HTR-8/SVneo (cell line): ENCODE data around the gene CAPN12.
"Not testable (repeated sequence)": the region's sequence is repeated elsewhere in the genome, so short reads cannot be mapped to it uniquely, and the experiment has no call there.

Source experiments
- DNase-seq: peaks from one replicate; pipeline ENCODE4 v3.0.0; 2011; ENCODE audit warnings: low spot score, mixed read lengths; ENCODE audit not compliant: insufficient read length
- FAIRE-seq: peaks from 2 replicates; lab custom pipeline; 2011; peaks lifted over from hg19 to GRCh38; lab: Jason Lieb, UNC

Gene CAPN12

GRCh38 chr19:38771569-38771968 lies 27.3 kb upstream of the CAPN12 start:
- FAIRE-seq, DNase-seq: not testable (repeated sequence)

- not testable (repeated sequence) for DNase-seq, FAIRE-seq
Measured at GRCh38 chr19:38770949-38771275, 26.6 kb upstream of the CAPN12 start.

GRCh38 chr19:38770228-38770948 lies 26.1 kb upstream of the CAPN12 start:
- not testable (repeated sequence) for FAIRE-seq, DNase-seq

GRCh38 chr19:38769635-38770211 lies 25.4 kb upstream of the CAPN12 start:
- DNase-seq = no peak
- no peak for FAIRE-seq

GRCh38 chr19:38766276-38767047 lies 22.2 kb upstream of the CAPN12 start:
- DNase-seq = no peak
- FAIRE-seq = no peak

- no peak for FAIRE-seq
- no peak for DNase-seq
Measured at GRCh38 chr19:38765214-38765613, 20.9 kb upstream of the CAPN12 start.

- DNase-seq (no peak), FAIRE-seq (no peak)
Measured at GRCh38 chr19:38763795-38764220, 19.5 kb upstream of the CAPN12 start.

GRCh38 chr19:38761884-38762389 lies 17.7 kb upstream of the CAPN12 start:
- DNase-seq, FAIRE-seq: not testable (repeated sequence)

- not testable (repeated sequence) for FAIRE-seq, DNase-seq
Measured at GRCh38 chr19:38760805-38761517, 16.7 kb upstream of the CAPN12 start.

- DNase-seq (no peak), FAIRE-seq (no peak)
Measured at GRCh38 chr19:38759590-38760003, 15.3 kb upstream of the CAPN12 start.

- FAIRE-seq = not testable (repeated sequence)
Measured at GRCh38 chr19:38754196-38754595, 9.9 kb upstream of the CAPN12 start.

GRCh38 chr19:38753783-38754182 lies 9.5 kb upstream of the CAPN12 start:
- not testable (repeated sequence) for DNase-seq, FAIRE-seq

More at GRCh38 chr19:38754196-38754595, 9.9 kb upstream of the CAPN12 start:
- DNase-seq = not testable (repeated sequence)

GRCh38 chr19:38745316-38745715 lies 1.0 kb upstream of the CAPN12 start:
- FAIRE-seq (peak; percentile 28), DNase-seq (no peak)

GRCh38 chr19:38744874-38745273 lies 600 bp upstream of the CAPN12 start:
- FAIRE-seq = no peak
- DNase-seq = no peak

GRCh38 chr19:38743394-38744297 lies 628 bp downstream of the CAPN12 start:
- FAIRE-seq = no peak
- DNase-seq = no peak

GRCh38 chr19:38742906-38743305 lies 1.4 kb downstream of the CAPN12 start:
- no peak for FAIRE-seq

GRCh38 chr19:38742296-38742695 lies 2.0 kb downstream of the CAPN12 start:
- DNase-seq = no peak
- FAIRE-seq = no peak

More at GRCh38 chr19:38742906-38743305, 1.4 kb downstream of the CAPN12 start:
- DNase-seq = no peak

GRCh38 chr19:38741670-38742069 lies 2.6 kb downstream of the CAPN12 start:
- no peak for DNase-seq
- no peak for FAIRE-seq

- DNase-seq (no peak), FAIRE-seq (no peak)
Measured at GRCh38 chr19:38740932-38741331, 3.3 kb downstream of the CAPN12 start.
